Stimulated activated CD4-positive, alpha-beta T cell treated with anti-CD3 and anti-CD28 coated beads, Interleukin-15, amount 100 ng/mL, for 1 hour (primary cell): ENCODE results near the gene BRD4.

Experiments used
- DNase-seq, 2 donors: peaks; one replicate each; pipeline ENCODE4 v3.0.0-alpha.2; 2020; ENCODE audit warnings: low read depth in 1 of 2, low spot score in 1 of 2

The BRD4 gene

DNA sequence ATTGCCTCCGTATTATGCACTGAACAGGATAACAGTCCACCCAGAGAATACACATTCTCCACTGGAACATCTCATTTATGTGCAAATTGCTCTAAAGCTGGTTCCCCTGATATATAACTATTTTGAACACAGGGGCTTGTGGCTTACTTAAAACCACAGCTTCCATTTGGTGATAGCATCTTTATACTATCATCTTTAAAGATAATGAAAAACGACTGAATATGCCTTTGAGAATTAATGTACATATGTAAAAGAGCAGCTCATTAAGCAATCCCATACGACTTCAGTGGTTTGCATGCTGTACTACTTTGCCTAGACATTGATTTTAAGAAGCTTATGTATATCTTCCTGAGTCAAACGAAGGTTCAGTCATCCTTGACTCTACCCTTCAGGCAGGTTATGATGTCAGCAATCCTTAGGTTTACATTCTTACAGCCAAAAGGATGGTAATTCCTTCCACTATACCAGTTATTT is 40.8 kb downstream of the BRD4 start:
- DNase-seq, result no peak

DNA sequence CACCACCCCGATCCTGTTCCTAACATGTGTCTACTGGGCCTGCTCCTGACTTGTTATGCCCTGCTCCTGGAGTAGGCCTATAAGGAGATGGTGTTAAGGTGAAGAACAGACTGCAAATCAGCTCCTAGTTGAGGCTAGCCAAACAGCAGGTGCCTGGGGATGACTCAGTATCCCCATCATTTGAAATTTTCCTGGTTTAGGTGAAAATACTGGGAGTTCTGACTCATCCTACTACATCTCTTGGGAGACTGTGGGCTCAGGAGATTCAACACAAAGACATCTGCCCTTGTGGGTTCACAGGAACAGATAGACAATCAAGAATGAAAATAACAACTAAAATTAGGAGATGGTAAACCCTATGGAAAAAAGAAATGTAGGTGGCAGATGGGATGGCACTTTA is 41.2 kb downstream of the BRD4 start:
- DNase-seq, result no peak

DNA sequence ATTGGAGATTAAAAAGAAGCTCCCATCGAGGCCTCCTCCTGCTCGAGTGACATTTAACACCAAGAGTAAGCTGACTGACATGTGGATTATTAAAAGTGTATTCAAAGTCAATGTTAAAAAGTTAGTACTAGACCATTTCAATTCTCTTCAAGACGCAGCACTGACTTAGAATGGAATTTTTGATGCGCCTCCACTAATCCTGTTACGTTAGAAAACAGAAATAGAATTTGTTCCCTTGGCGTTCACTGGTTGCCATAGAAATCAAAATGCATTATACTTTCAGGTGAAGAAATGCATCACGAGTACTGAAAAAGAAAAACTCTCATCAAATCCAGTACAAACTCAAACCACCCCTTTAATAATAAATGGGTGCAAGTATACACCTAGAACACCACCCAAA is 42.2 kb downstream of the BRD4 start:
- DNase-seq, result no peak

DNA sequence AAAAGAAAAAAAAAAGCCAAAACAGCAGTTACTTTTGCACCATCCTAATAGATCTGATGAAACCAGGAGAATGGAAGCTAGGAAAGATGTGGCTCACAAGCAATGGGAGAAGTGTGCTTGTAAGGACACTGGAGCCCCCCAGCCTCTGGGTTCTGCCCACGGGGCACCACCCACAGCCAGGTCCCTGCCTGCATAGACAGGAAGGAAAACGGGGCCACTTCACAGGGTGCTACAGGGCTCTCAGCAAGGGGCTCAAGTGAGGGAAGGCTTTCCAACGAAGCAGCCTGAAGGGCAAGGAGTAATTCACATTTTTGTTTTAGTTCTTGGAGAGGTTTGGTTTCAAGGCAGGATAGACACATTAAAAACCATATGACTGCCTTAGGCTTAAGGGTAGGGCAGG is 42.7 kb downstream of the BRD4 start:
- DNase-seq, result no peak

DNA sequence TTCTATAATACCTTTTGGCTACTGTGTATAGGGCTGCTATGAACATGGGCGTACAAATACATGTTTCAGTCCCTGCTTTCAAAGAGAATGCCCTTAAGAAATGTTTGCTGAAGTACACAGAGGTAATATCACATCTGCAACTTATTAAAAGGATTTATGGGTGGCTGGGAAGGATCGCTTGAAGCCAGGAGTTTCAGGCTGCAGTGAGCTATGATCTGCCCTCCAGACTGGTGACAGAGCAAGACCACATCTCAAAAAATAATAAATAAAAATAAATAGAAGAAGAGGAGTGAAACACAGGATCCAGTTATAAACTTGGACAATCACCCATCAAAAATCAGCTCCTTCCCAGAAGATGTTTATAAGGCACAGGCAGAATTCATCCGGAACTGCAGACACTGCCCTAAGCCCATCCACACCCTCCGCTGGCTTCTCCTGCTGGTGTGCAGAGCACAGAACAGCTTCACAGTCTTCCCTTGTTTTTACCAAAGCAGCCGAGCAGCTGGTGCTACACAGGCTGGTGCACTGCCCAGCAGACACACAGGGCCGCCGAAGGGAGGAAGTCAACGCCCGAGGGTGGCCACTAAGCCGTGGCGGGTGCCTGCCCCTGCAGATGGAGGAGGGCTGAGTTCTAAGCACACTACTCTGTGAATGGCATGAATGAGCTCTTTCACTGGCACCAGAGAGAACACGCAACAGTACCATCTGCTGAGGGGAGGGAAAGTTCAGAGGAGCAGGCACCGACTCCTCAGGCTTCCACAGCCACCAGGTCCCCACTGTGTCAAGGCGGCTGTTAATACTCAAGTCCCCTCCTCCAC is 44.0 kb downstream of the BRD4 start:
- DNase-seq, result no peak

DNA sequence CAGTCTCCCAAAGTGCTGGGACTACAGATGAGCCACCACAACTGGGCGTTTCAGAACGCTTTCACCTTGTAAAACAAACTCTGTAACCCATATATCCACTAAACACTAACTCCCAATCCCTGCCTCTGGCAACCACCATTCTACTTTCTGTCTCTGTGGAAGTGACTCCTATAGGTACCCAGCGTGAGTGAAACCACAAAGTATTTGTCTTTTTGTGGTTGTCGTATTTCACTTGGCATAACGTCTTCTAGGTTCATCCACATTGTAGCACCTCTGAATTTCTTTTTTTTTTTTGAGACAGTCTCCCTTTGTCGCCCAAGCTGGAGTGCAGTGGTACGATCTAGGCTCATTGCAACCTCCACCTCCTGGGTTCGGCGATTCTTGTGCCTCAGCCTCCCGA is 44.8 kb downstream of the BRD4 start:
- DNase-seq, result no peak

DNA sequence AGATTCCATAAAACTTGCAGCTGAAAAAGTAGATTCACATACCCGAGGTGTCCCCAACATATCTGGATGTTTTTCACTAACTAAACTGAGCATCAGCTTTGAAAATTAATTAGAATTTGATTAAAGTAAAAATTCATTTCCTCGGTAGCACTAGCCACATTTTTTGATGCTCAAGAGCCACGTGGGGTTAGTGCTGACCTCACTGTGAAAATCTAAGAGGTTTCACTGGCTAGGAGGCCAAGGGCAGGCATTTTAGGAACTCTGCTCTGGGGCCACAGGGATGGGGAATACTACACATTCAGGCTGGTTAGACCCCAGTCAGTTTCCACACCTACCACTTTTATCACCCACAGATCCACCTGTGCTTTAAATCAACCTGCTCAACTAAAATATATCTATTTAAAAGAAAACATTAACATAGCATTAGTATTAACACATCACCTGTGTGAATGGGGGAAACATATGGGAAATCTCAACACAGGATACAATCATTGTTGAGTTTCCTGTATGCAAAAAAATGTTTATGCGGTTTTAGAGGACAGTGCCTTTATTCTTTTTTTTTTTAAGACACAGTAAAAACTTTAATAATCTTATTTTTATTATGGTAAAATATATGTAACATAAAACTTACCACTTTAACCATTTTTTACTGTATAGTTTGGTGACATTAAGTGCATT is 45.5 kb downstream of the BRD4 start:
- DNase-seq, result no peak

DNA sequence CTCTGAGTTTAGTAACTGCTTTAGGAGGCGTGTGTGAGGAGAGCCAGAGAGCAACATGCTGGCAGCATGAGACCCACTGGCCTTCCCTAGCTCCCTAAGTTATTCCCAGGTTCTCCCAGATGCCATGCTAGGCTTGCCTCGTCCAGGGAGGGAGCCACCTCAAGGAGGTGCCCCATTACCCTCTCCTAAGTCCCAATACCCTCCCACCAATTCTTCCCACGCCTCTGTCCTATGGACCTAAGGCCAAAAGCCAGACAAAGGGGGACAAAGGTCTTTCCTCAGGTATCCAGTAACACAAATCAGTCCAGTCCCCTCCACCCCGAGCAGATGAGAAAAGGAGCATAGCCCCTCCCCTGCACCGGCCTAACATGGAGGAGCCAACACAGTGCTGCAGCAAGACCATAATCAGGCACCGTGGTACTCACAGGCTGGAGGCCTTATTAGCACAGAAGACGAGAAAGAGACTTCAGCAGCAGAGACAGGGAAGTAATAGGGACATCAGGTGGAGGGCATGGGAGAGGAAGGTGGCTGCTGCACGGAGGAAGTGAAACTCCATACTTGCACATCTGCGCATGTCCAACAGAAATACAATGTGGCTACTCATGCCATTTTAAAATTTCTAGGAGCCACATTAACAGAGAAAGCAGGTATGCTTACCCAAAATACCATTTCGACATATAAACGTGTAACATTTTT is 46.3 kb downstream of the BRD4 start:
- no peak for DNase-seq

DNA sequence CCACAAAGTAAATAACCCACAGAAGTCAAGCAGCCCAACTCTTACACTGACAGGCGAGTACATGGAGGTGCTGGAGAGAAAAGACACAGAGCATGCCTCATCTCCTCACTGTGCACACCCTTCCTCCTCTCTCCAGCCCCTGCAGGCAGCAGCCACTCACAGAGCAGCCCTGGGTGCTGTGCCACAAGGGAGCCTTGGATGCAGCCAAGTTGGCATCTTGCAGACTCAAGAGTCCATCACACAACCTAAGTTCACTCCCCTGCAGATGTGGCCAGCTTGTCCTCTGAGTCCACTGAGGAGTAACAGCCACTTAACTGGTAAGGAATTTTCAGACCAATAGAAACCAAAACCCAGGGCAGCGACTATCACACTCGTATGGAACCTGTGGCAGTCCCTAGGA is 47.4 kb downstream of the BRD4 start:
- DNase-seq, result no peak

DNA sequence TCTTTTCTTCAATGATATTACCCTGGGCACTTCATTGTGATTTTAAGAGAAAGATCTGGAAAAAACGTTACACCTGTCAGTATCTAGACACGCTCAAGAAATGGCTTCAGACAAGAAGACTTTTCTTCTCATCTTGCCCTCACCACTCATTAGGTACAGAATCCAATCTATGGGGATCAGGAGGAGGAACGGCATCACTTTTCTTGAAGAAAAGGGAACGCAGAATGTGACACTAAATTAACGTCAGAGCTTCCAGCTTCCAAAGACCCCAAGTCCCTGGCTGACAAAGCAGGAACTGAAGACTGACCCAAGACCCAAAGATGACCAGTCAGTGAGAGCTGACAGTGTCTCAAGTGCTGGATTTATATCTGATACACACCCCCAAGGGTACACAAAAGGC is 48.2 kb downstream of the BRD4 start:
- no peak for DNase-seq

DNA sequence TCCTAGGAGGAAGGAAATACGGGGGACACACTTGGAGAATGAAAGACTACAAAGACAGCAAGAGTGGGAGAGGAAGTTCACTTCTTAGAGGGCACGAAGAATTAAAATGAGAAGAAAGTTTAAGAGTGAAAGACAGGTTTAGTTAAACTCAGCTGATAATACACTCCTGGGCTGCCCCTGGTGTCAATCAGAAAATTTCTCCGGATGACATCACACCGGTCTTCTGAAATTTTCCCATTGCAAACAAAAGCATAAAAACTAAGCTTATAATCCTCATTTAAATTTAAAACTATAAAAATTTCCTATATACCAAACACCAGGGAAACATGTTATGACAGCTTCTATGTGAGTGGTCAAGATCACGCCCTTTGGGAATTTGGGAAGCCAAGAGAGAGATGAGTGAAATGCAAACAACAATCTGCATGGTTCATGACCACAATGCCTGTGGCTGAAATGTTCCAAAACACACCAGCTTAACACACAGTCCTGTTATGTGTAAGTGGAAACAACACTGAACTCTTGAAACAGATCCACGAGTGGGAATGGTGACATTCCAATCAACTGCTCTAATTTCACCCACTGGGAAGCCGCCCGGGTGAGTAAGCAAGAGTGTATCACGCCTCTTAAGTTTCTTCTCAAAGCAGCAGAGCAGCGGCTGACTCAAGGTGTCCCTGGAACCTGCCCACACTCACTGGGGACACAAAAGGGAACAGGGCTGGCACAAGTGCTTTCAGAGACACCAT is 49.0 kb downstream of the BRD4 start:
- no peak for DNase-seq

DNA sequence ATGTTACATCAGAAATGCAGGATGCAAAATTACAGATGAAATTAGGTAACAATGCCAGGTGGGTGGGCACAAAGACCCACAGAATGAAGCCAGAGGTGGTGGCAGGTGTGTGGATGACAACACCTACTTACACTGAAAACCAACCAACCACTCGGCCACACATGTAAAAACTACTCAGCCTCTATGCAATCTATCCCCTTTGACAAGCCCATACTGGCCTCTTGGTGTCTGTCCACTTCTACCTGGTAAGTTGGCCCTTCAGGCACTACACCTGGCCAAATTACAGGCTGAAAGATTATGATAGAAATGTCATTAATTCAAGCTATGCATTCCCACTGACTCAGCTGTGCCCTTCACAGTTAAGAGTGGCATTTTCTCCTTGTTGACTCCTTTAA is 50.0 kb downstream of the BRD4 start:
- no peak for DNase-seq

DNA sequence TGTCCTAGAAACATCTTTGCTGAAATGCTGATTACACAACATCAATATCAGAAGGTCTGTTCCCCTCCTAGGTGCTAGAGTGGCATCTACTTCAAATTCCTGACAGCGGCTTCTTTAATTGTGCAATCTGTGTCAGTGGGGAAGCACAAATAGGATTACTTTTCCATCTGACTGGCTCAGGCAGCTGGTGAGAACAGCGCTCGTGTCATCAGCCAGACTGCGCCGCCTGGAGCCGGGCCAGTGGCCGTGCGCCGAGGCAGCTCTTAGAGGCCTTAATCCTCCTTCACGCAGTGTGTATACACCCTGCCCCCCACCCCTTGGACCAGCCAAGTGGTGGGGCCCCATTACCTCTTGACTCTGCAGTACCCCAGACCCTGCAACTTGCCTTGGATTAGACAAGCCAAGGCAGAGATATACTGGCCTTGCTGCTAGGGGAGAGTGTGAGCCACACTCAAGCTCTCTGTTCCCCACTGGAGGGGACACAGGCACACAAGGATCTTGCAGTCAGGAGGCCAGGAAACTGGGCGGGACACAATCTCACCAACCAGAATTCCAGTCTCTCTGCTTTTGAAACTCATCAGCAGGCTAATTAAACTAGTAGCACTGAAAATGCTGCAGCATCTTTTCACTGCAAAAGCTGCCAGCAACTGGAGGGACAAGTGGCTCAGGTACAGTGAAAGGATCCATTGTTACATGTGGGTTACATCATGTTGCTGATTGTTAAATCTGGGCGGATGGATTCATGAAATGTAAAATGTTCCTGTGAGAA is 51.2 kb downstream of the BRD4 start:
- DNase-seq, result no peak

DNA sequence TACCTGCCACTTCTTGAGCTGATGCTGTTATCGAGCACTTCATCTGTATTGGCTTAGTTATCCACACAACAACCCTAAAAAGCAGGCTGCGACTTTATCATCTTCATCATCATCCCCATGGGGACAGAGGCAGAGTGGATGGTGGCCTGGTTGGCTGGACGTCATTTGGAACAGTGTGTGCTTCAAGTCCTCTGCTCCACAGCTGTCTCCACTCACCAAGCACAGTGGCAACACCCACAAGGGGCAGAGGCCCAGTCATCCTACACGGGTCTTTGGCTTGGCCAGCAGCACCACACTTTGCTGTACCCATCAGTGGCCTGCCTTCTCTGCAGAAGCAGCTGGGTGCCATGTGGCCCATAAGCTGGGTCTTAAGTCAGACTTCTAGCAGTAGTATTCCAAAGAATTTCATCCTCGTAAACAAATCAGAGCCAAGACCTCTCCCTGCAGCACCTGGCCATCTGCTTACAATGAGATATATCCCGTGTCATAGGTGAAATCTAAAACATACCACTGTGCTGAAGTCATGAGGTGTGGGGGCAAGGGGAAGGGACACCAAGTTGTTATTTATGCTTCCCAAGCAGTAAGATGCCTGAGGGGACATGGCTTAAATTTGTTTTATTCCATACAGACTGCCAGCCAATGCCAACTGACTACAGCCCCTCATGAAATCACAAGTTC is 52.2 kb downstream of the BRD4 start:
- no peak for DNase-seq

DNA sequence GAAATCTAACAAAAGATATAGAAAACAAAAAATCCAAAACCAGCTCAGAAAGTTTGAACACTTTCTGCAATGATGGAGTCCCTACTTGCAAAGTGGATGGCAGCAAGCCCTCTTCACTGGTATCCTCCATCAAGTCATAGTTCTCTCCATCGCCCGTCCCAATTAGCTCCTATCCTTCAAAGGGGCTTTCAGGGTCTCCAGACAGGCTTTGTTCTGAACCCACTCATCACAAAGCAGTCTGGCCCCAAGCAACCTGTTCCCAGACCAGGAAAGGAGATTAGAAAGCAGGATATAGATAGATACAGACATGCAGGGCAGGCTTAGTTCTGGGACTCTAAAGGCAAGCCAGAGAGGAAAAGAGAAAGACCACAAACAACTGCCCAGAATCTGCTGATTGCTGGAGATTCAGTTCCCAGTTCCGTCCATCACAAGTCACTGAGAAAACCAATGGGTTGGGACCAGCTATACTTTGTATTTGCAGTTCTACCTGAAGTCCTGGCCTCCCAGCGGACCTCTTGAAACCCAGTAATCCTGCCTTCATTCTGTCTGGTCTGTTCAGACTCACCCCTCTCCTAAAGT is 52.9 kb downstream of the BRD4 start:
- no peak for DNase-seq

DNA sequence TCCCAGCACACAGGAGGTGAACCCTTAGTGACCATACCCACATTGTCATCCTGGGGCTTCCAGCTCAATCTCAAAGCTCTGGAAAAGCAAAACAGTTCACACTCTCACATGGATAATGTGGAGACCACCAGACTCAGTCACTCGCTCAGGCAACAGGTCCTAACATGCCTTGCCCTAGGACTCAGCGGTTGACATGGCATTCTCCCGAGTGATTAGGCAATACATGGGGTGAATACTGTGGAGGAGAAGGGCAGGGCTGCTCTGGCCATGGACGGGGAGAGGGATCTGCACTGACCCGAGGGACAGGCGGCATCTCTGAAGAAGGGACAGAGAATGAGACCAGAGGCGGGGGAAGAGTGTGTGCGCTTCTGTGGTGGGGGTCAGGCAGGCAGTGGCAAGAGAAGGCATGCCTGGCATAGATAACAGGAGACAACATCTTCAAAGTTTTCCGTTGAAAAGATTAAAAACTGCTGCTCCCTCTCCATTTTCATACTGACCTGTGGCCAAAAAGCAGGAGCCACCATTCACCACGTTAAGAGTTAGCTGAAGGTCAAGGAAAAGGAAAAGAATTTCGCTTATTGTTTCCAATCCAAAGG is 55.6 kb downstream of the BRD4 start:
- no peak for DNase-seq

DNA sequence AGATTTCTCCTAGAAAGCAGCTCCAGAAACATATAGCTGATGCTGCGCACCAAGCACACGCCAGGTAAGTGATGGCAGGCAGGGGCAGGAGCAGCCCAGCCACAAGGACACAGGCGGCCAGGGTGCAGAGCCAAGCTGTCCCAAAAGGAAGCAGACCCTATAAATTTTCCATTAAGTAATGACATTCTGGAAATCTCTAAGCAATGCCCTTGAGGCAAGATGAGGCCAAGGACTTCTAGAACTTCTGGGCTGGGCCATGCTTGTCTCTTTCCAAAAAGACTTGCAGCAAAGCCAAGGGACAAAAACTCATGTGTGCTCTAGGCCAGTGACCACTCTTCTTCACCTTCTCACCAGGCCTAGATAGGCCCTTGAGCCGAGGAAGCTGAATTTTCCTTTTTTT is 57.9 kb downstream of the BRD4 start:
- no peak for DNase-seq

DNA sequence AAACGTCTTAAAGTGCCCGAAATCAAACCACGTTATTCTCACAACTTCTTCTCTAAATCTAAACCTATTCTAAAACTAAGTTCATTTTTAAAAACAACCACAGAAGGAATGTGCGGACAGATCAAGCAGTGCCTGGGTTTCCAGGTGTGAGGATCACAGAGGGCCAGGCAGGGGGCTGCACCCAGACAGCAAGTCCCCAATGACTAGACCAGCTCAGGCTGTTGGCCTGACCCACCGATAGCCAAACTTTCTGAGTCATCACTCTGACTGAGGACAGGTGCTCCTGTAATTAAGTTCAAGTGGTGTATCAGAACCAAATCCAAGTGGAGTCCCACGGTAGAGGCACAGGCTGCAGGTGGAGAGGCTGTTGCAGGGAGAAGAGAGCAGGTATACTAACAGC is 62.5 kb downstream of the BRD4 start:
- no peak for DNase-seq

DNA sequence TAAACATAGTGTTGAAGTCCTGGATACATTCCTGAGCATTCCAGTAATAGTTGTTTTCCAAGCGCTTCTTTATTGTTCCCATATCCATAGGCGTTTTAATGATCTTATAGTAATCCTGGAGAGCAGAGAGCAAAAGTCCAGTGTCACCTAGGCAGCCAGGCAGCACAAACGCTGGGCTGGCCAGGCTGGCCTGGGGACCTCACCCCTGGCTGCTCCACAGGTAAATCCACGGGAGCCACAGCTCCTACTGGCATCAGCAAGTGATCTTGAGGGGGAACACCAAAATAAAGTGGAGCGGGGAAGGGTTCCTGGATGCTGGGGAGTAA is 63.4 kb downstream of the BRD4 start:
- no peak for DNase-seq
